Keratinocyte (primary cell): ENCODE results near the gene XIRP1.

Source experiments
- EZH2 ChIP-seq: IDR thresholded peaks from one replicate; pipeline ENCODE4 v1.6.1; 2012; ENCODE audit warnings: inconsistent platforms, mild to moderate bottlenecking, low read length, moderate library complexity
- TF ChIP-seq, protein P1 (sequence below), 3 experiments: IDR thresholded peaks in 1 of 3; conservative IDR thresholded peaks in 1 of 3; optimal IDR thresholded peaks in 1 of 3; 2 replicates in 2 of 3; 3 replicates in 1 of 3; pipeline versions ENCODE3 to v1.5.1; 2011; ENCODE audit warnings: low read length in 3 of 3, mild to moderate bottlenecking in 3 of 3, moderate library complexity in 2 of 3, control low read depth in 1 of 3, inconsistent platforms in 1 of 3; ENCODE audit not compliant: insufficient read depth in 2 of 3; ENCODE audit errors: extremely low read depth in 1 of 3

DNA sequence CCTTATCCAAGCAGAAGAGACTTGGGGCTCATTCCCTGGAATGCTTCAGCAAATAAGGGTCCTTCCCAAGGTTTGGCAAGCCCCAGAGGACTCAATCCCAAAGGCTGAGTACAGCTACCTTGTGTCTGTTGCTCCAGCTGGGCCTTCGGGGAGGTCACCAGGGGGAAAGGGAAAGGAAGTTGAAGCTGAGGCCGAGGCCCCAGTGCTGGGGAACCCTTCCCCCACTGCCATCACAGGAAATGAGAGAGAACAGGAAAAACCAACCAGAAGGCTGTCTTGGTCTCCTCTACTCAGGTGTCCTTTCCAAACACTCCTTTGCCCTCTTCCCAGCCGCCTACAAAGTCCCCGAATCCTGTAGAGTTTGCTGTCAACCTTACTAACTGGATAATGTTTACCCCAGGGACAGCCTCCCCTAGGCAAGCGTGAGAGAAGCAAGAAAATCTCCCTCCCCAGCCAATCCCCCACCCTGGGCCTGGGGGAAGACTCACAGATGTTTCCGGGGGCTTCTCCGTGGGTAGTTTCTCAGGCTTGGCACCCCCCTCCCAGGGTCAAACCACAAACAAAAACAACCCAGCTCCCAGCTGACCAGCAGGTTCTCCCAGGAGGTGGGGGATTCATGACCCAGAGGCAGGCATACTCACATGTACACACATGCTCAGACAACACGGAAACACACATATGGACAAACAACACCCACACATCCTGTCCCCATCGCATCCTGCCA lies 44.5 kb downstream of the XIRP1 start:
- TF ChIP-seq, protein P1, sequence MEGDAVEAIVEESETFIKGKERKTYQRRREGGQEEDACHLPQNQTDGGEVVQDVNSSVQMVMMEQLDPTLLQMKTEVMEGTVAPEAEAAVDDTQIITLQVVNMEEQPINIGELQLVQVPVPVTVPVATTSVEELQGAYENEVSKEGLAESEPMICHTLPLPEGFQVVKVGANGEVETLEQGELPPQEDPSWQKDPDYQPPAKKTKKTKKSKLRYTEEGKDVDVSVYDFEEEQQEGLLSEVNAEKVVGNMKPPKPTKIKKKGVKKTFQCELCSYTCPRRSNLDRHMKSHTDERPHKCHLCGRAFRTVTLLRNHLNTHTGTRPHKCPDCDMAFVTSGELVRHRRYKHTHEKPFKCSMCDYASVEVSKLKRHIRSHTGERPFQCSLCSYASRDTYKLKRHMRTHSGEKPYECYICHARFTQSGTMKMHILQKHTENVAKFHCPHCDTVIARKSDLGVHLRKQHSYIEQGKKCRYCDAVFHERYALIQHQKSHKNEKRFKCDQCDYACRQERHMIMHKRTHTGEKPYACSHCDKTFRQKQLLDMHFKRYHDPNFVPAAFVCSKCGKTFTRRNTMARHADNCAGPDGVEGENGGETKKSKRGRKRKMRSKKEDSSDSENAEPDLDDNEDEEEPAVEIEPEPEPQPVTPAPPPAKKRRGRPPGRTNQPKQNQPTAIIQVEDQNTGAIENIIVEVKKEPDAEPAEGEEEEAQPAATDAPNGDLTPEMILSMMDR (optimal IDR thresholded peaks at IDR 0.05 in 1 of 3, IDR thresholded peaks at IDR 0.05 in 1 of 3, conservative IDR thresholded peaks at IDR 0.05 in 1 of 3; ENCODE audit: extremely low read depth in 1 of 3, insufficient read depth in 2 of 3, low read length in 3 of 3) = no peak
- TF ChIP-seq EZH2 = no peak
